HG03342 (cell line): ENCODE results near the gene GRAMD1C.
A peak's percentile ranks its signal among the peaks of the same experiment; 100 is the strongest.

ENCODE experiments used
- ATAC-seq: cut with Tn5 transposase; IDR thresholded peaks from one replicate; pipeline ENCODE4 v1.9.1; 2021; ENCODE audit warnings: mild to moderate bottlenecking, moderate library complexity; ENCODE audit not compliant: unreplicated experiment

Gene GRAMD1C

DNA sequence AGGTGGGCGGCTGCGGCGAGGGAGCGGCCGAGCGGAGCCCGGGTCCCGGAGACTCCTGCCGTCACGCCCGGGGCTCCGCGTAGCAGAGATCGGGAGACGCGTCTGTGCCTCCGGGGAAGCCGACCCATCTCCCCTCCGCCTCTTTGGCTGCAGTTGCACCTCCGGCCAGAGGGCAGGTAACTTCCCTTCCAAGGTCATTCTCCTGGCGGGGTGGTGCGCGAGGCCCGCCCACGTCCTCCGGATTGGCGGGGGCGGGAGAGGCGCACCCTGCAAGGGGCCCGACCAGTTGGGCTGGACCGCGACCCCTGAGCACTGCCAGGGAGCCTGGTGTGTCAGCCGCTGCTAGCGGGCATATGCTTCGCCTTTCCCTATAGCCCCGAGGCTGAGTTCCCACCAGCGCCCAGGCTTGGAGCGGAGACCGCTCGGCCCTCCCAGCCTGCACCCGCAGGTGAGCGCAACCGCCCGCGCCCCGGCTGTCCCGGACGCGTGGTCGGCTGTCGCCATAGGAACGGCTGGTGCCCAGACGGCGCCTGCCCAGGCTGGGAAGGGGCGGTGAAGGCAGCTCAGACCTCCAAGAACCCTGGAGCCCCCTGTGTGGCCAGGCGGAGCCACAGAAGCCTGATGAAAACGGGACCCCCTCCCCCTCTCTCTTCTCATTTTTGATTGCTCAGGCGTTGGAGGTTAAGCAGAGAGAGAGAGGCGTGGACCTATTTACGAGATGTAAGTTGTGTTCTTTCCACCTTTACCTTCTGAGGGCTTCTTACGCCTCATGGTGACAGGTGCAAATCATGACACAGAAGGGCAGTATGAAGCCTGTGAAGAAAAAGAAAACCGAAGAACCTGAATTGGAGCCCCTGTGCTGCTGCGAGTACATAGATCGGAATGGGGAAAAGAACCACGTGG is 109.7 kb downstream of the GRAMD1C start:
- ATAC-seq, result peak; percentile 55

DNA sequence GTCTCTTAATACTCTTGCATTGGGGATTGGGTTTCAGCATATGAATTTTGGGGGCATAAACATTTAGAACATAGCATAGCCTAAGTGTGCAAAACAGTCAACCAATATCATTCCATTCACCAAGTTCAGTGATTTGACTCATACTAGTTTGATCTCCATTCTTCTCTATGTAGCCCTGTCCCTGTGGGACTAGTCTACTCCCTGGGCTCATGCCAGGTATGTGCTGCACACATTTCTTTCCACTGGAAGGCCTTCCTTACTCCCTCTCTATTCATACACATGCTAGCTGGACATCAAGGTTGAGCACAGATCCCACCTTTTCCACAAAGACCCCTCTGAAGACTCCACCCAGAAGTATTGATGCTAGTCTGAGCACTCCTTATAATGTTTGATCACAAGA is 114.3 kb downstream of the GRAMD1C start:
- ATAC-seq, result no peak

DNA sequence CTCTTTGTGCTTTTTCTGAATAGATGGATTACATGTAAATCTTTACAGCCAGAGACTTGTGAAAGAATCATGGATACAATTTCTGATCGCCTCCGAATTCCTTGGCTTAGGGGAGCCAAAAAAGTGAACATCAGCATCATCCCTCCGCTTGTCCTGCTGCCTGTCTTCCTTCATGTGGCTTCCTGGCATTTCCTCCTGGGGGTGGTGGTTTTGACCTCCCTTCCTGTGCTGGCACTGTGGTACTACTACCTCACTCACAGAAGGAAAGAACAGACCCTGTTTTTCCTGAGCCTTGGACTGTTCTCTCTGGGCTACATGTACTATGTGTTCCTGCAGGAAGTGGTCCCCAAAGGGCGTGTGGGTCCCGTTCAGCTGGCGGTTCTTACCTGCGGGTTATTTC is 115.1 kb downstream of the GRAMD1C start:
- no peak for ATAC-seq

DNA sequence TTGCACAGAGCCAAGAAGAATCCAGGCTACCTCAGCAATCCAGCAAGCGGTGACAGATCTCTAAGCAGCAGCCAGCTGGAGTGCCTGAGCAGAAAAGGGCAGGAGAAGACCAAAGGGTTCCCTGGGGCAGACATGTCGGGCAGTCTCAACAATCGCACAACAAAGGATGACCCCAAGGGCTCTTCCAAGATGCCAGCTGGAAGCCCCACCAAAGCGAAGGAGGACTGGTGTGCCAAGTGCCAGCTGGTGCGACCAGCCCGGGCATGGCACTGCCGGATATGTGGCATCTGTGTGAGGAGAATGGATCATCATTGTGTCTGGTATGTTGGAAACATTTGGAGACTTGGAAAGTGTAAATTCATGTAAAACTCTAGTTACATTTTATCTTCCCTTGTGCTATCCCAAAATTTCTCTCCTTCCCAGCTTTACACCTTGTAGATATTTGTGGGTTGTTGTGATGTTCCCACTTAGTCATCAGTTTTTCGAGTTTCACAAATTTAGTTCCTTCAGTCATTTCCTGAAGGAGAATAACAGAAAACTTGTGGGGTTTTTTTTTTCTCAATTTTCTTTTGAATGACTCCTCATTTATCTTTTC is 115.6 kb downstream of the GRAMD1C start:
- no peak for ATAC-seq

DNA sequence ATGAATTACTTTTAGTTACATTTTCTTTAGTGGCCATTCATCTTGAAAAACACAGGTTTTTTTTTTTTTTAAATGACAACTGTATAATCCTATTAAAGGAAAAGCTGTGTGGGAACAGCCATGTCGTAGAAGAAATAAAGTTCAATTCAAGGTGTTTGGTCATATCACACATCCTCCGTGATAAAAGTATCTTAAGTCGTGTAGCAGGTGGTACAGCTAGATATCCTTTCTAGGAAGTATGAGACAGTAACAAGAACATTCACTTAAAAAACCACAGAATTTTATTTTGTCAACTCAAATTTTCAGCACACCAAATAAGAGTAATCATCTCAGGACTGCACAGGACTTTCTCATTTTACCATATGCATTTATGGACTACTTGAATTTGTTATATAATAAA is 125.3 kb downstream of the GRAMD1C start:
- no peak for ATAC-seq

DNA sequence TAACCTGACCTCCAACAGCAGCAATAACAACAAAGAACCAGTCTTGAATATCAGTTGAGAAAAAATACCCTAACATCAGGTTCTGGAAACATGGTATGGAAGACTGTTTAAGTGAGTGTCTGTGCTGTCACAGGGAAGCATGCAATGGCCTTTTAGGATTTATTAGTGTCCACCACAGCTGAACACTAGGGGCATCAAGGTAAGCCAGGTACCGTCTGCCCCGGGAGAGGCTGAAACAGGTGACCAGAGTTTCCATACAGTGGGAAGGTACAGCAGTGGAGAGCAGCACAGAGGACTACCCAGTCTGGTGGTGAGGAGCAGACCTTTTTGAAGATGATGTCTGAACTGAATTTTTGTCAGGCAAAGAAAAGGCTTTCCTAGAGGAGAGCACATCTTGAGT is 127.6 kb downstream of the GRAMD1C start:
- no peak for ATAC-seq

DNA sequence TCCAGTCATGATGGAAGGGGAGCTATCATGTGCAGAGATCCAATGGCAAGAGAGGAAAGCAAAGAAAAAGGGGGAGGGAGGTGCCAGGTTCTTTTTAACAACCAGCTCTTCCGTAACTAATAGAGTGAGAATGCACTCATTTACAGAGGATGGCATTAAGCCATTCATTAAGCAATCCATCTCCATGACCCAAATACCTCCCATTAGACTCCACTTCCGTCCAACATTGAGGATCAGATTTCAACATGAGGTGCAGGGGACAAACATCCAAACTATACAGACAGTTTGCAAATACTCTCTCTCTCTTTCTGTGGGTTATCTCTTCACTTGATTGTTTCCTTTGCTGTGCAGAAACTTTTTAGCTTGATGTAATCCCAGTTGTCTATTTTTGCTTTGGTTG is 130.4 kb downstream of the GRAMD1C start:
- no peak for ATAC-seq

DNA sequence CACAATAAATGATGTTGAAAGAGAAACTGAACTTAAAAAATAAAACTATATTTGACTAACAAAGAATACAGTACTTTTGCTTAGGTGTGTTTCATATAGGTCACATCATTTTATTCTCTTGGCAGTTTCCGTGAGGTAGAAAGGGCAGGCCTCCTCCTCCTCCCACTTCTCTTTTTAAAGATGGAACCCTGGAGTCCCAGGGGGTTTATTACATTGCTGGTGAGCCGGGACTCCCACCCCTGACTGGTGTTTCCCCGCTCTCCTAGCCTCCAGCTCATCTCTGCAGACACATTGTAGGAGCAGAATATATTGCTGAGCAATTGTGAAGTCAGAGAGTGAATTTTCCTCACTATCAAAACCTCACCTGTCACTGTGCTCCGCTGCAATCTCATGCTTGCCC is 139.2 kb downstream of the GRAMD1C start:
- no peak for ATAC-seq

DNA sequence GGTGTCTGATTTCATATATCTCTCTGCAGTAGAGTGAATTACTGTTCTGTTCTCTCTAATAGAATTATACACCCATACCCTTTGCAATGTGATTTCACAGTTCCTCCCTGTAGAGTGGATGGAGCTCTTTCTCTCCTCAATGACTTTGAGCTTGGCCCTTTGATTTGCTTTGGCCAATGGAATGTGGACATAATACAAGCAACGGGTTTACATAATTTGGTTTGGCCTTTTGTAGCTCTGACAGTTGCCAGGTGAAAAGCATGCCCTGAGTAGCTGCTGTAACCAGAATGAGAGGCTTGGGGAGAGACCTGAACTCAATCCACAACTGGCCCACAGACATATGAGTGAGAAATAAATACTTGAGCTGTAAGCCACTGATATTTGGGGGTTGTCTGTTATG is 141.3 kb downstream of the GRAMD1C start:
- no peak for ATAC-seq

DNA sequence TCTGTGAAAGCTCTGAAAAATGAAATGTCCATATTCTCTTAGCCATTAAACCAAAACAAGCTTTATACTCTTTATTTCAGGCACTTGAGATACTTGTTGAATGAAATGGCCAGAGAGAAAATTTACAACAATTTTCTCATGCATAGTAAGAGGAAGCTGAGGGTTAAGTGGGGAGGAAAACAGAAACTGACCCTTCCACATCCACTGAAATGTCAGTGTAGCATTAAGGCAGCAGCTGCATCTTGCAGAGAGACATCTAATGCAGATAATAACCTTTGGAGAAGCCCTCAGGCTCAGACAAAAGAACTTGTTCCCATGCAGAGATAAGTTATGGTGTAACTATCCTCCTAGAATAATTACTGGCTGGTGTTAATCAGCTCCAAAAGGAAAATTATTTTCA is 143.2 kb downstream of the GRAMD1C start:
- no peak for ATAC-seq

DNA sequence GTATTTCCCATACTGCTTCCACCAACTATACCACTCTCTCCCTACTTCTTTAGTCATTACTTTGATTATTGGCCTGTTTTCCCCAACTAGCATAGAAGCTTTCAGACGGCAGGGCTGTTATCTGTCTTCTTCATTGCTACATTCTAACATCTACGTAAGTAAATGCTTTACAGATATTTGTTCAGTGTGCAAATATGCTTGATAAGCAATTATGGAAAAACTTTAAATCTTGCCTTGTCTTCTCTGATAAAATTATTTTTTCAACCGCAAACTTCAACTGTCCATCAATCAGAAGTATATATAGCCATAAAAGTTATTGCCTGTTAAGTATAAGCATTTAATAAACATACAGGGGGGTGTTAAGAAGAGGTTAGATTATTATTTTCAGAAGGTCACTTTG is 145.0 kb downstream of the GRAMD1C start:
- ATAC-seq, result no peak

DNA sequence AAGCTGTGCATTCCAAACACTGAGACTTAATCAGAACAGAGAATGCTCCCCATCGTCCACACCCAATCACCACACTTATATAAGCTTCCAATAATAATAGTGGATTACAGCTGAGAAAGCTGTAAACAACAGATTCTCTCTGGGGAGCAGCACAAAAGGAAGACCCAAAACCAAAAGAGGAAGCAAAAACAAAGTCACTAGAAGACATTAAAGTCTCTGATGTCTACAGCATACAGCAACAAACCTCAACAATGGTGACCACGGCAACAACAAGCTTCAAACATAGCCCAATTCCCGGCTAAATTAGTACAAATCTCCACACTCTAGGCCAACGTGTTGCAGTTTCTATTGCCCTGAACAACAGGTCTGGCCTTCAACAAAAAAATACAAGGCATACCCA is 147.0 kb downstream of the GRAMD1C start:
- ATAC-seq, result peak; percentile 88
